OCI-LY7 (cell line): ENCODE results near the gene CCDC194. TPM values are rescaled to one million over a fixed set of nuclear protein-coding genes. Genes with fewer than 3 reads are reported as not detected.
A peak's percentile ranks its signal among the peaks of the same experiment; 100 is the strongest.

Experiments
- BruUV-seq: library from RNA; stranded (reverse); fragments of 400-500 nt; replicated peaks from 2 replicates; lab custom pipeline; 2021; lab: Mats Ljungman, UMichigan
- CTCF ChIA-PET: fragments of 300-600 bp; sonication (Branson Sonifier 250); formaldehyde crosslinking; loops from one replicate; lab custom pipeline; 2022; ENCODE audit warnings: antibody characterized with exemption; ENCODE audit not compliant: unreplicated experiment; lab: Charles Lee
- POLR2A ChIA-PET: fragments of 300-600 bp; sonication (Branson Sonifier 250); formaldehyde crosslinking; loops from one replicate; lab custom pipeline; 2022; ENCODE audit warnings: antibody characterized with exemption; lab: Charles Lee
- DNase-seq: peaks from one replicate; pipeline ENCODE4 v3.0.0-alpha.2; 2015; ENCODE audit warnings: low spot score
- H2AFZ ChIP-seq: fragments of 200-600 bp; sonication (generic), shearing (Covaris generic); 2 replicates; pipeline ENCODE4 v1.6.1; 2014; ENCODE audit warnings: mild to moderate bottlenecking, antibody characterized with exemption, low read length, moderate library complexity
- H3K27ac ChIP-seq: fragments of 200-600 bp; sonication (generic); 2 replicates; pipeline ENCODE4 v1.5.1; 2014; ENCODE audit warnings: mixed run types, low read depth, mild to moderate bottlenecking, moderate library complexity, low read length, inconsistent platforms; ENCODE audit not compliant: poor library complexity, severe bottlenecking
- H3K36me3 ChIP-seq: fragments of 200-600 bp; sonication (generic); 2 replicates; pipeline ENCODE4 v1.6.1; 2014; ENCODE audit warnings: mild to moderate bottlenecking, antibody characterized with exemption, low read length, moderate library complexity, mixed read lengths; ENCODE audit not compliant: insufficient read depth
- H3K4me1 ChIP-seq: fragments of 200-600 bp; sonication (generic); 2 replicates; pipeline ENCODE4 v1.5.1; 2014; ENCODE audit warnings: mild to moderate bottlenecking, low read length; ENCODE audit not compliant: insufficient read depth, poor library complexity, severe bottlenecking
- H3K4me2 ChIP-seq: fragments of 200-600 bp; sonication (generic); 2 replicates; pipeline ENCODE4 v1.6.1; 2014; ENCODE audit warnings: mild to moderate bottlenecking, low read length
- H3K4me3 ChIP-seq: fragments of 200-600 bp; sonication (generic); 2 replicates; pipeline ENCODE4 v1.5.1; 2014; ENCODE audit warnings: mild to moderate bottlenecking, low read depth, low read length; ENCODE audit not compliant: poor library complexity, severe bottlenecking
- H3K79me2 ChIP-seq: fragments of 200-600 bp; sonication (generic); 2 replicates; pipeline ENCODE4 v1.6.1; 2016; ENCODE audit warnings: low read depth, mild to moderate bottlenecking, low read length, moderate library complexity, mixed read lengths; ENCODE audit not compliant: insufficient read depth
- H3K9me2 ChIP-seq: fragments of 200-600 bp; sonication (generic); 2 replicates; pipeline ENCODE4 v1.6.1; 2016; ENCODE audit warnings: mild to moderate bottlenecking, low read length, mixed read lengths; ENCODE audit not compliant: insufficient read depth
- H3K9me3 ChIP-seq: fragments of 200-600 bp; sonication (generic); 2 replicates; pipeline ENCODE4 v1.6.1; 2014; ENCODE audit warnings: mild to moderate bottlenecking, mixed run types, low read length, mixed read lengths
- H4K20me1 ChIP-seq: fragments of 200-600 bp; sonication (generic); 2 replicates; pipeline ENCODE4 v1.6.1; 2014; ENCODE audit warnings: mild to moderate bottlenecking, antibody characterized with exemption, low read length, moderate library complexity, mixed read lengths; ENCODE audit not compliant: insufficient read depth
- EZH2phosphoT487 ChIP-seq: fragments of 200-600 bp; sonication (generic); IDR thresholded peaks from 2 replicates; pipeline ENCODE4 v1.6.1; 2018; ENCODE audit warnings: low read depth, borderline replicate concordance, mild to moderate bottlenecking, mixed run types, antibody characterized with exemption, low read length, moderate library complexity, mixed read lengths
- intact Hi-C: fragments of 100-400 bp; cut with micrococcal nuclease; formaldehyde crosslinking; loops from one replicate; pipeline ENCODE4 v1.10.0; 2022; ENCODE audit not compliant: unreplicated experiment
- total RNA-seq, 2 experiments: library from RNA; depleted of rRNA in 1 of 2; stranded (reverse); fragments of >200 nt in 1 of 2; shearing (Covaris generic) in 1 of 2; gene quantifications; 2 replicates each; pipeline ENCODE4 v1.2.3, GENCODE V29; 2014 to 2022
- TF ChIP-seq, protein P1 (sequence below): fragments of 200-600 bp; sonication (generic); conservative IDR thresholded peaks from 2 replicates; pipeline ENCODE4 v1.5.1; 2014; ENCODE audit warnings: mild to moderate bottlenecking, antibody characterized with exemption, low read length, moderate library complexity, mixed read lengths

The CCDC194 gene
- total RNA-seq, 2 experiments from 2014 or later = 2.4 to 8.8 TPM

- Histone ChIP-seq H3K27ac (no peak overlapping the region), H3K9me3 (no peaks in the 10 kb centered on the region), H4K20me1 (no peaks in the 10 kb centered on the region), H3K4me2 (peak overlapping the region; percentile 70), H3K9me2 (no peaks in the 10 kb centered on the region), H3K79me2 (no peaks in the 10 kb centered on the region), H2AFZ (peak overlapping the region; percentile 33), H3K4me1 (peaks cover 20% of the 10 kb centered on the region), H3K36me3 (peaks cover 10% of the 10 kb centered on the region), H3K4me3 (peak overlapping the region; percentile 45)
- POLR2A ChIA-PET = interaction anchor here (0.6 to 1.1 kb wide), 3 partner anchors 12 to 67 kb away, joined by 3 to 9 read pairs (median 3); no protein-coding TSS in a partner anchor
- CTCF ChIA-PET = interaction anchor here (0.7 kb wide), 1 partner anchor 190 kb away, joined by 4 read pairs; no protein-coding TSS in a partner anchor
- no TSS peak for BruUV-seq
- intact Hi-C loops = no loop called here
- DNase-seq = no peak
- no peak for TF ChIP-seq EZH2phosphoT487
- TF ChIP-seq, protein P1, sequence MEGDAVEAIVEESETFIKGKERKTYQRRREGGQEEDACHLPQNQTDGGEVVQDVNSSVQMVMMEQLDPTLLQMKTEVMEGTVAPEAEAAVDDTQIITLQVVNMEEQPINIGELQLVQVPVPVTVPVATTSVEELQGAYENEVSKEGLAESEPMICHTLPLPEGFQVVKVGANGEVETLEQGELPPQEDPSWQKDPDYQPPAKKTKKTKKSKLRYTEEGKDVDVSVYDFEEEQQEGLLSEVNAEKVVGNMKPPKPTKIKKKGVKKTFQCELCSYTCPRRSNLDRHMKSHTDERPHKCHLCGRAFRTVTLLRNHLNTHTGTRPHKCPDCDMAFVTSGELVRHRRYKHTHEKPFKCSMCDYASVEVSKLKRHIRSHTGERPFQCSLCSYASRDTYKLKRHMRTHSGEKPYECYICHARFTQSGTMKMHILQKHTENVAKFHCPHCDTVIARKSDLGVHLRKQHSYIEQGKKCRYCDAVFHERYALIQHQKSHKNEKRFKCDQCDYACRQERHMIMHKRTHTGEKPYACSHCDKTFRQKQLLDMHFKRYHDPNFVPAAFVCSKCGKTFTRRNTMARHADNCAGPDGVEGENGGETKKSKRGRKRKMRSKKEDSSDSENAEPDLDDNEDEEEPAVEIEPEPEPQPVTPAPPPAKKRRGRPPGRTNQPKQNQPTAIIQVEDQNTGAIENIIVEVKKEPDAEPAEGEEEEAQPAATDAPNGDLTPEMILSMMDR = peak; percentile 36; the same call in 1 of the 2 replicates
Observed at GRCh38 chr19:17391371-17392151, 2.4 kb downstream of the CCDC194 start.

DNA sequence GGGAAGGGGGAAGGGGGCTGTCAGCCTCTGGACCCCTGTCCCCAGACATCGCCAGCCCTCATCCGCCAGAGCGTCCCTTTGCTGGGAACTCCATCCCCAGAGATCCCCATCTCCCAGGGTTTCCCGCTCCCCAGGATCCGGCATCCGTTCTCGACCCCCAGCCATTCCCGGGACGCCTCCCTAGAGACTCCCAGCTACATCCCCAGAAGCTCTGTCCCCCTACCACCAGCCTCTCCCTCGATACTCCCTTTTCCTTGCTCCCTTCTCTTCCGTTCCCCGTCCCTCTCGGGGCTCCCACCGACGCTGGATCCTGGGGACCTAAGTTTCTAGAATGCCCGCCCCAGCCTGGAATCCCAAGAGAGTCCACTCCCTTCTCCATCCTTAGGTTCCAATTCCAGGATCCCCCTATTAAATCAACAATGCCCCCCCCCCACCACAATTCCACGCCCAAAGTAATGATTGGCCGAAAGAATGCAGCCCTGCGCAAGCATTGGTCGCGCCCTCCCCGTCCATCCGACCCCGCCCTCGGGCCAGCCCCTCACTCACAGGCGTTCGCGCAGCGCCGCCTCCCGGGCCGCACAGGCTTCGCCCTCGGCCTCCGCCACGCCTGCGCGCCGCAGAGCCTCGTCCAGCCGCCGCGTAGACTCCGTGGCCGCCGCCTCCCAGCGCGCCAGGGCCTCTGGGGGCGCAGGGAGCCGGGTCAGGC, 3.2 kb downstream of the CCDC194 start:
- intact Hi-C loops = no loop called here
- no peaks in the 10 kb centered on the region for H4K20me1 ChIP-seq
- BruUV-seq = no TSS peak
- H3K4me1 ChIP-seq = peaks cover 20% of the 10 kb centered on the region
- no peak overlapping the region; the same call in 1 of the 2 replicates for H2AFZ ChIP-seq
- POLR2A ChIA-PET = interaction anchor here (0.7 kb wide), 1 partner anchor 24 kb away, joined by 9 read pairs; no protein-coding TSS in a partner anchor
- H3K9me3 ChIP-seq = no peaks in the 10 kb centered on the region
- H3K4me3 ChIP-seq = peak overlapping the region; percentile 45
- no peak overlapping the region for H3K27ac ChIP-seq
- peaks cover 5% of the 10 kb centered on the region for H3K36me3 ChIP-seq
- TF ChIP-seq EZH2phosphoT487 = no peak
- TF ChIP-seq, protein P1 = peak; percentile 72
- CTCF ChIA-PET = interaction anchor here (0.7 kb wide), 1 partner anchor 190 kb away, joined by 4 read pairs; no protein-coding TSS in a partner anchor
- peak overlapping the region; percentile 70 for H3K4me2 ChIP-seq
- H3K79me2 ChIP-seq = no peaks in the 10 kb centered on the region
- H3K9me2 ChIP-seq = no peaks in the 10 kb centered on the region
- peak; percentile 88 for DNase-seq
